Measurements from ENCODE around the gene PRAMEF10.
"Not testable (repeated sequence)": the region's sequence is repeated elsewhere in the genome, so short reads cannot be mapped to it uniquely, and the experiment has no call there.

The PRAMEF10 gene, protein sequence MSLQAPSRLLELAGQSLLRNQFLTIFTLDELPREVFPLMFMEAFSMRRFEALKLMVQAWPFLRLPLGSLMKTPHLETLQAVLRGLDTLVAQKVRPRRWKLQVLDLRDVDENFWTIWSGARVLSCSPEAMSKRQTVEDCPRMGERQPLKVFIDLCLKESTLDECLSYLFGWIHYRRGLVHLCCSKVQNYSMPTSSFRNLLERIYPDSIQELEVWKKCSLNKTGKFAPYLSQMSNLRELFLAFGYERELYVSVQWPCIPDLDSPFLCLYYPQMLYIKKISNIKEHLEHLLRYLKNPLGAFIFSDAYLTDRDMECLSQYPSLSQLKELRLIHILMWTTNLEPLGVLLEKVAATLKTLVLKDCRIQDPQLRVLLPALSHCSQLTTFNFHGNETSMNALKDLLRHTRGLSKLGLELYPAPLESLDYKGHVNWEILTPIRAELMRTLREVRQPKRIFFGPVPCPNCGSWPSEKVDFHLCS

DNA sequence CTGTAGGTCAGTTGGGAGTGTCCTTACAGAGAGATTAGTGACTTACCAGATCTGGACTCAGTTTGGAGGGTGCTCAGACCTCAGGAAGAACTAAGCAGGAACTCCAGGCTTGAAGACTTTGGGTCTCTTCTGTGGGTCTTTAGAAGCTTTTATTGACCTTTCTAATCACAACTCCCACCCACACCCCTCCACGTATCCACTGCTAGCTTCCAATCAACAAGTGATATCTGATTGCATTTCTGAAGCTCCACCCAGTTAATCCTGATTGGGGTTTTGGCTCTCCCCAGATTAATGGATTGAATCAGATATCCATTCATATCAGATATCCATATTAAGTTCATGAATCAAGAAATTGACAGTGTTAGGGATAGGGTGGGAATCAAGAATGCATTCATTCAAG is at the start of gene PRAMEF10:
TSS of gene PRAMEF10 (minus strand) at position 101 of the 400 bp plus-strand sequence. CDS start 2,423 bp downstream, outside the sequence.
- TF ChIP-seq, protein P1, sequence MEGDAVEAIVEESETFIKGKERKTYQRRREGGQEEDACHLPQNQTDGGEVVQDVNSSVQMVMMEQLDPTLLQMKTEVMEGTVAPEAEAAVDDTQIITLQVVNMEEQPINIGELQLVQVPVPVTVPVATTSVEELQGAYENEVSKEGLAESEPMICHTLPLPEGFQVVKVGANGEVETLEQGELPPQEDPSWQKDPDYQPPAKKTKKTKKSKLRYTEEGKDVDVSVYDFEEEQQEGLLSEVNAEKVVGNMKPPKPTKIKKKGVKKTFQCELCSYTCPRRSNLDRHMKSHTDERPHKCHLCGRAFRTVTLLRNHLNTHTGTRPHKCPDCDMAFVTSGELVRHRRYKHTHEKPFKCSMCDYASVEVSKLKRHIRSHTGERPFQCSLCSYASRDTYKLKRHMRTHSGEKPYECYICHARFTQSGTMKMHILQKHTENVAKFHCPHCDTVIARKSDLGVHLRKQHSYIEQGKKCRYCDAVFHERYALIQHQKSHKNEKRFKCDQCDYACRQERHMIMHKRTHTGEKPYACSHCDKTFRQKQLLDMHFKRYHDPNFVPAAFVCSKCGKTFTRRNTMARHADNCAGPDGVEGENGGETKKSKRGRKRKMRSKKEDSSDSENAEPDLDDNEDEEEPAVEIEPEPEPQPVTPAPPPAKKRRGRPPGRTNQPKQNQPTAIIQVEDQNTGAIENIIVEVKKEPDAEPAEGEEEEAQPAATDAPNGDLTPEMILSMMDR (IDR thresholded peaks at IDR 0.05) = not testable (repeated sequence)

DNA sequence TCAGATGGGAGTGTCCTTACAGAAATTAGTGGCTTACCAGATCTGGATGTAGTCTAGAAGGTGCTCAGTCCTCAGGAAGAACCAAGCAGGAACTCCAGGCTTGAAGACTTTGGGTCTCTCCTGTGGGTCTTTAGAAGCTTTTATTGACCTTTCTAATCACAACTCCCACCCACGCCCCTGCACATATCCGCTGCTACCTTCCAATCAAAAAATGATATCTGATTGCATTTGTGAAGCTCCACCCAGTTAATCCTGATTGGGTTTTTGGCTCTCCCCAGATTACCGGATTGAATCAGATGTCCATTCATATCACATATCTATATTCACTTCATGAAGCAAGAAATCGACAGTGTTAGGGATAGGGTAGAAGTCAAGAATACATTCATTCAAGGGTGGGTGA is 49.4 kb upstream of the PRAMEF10 start, which contains the start of gene PRAMEF6:
TSS of gene PRAMEF6 (minus strand) at position 101 of the 400 bp plus-strand sequence. CDS start 5,062 bp downstream, outside the sequence.
- TF ChIP-seq, protein P1 (IDR thresholded peaks at IDR 0.05) = not testable (repeated sequence)

DNA sequence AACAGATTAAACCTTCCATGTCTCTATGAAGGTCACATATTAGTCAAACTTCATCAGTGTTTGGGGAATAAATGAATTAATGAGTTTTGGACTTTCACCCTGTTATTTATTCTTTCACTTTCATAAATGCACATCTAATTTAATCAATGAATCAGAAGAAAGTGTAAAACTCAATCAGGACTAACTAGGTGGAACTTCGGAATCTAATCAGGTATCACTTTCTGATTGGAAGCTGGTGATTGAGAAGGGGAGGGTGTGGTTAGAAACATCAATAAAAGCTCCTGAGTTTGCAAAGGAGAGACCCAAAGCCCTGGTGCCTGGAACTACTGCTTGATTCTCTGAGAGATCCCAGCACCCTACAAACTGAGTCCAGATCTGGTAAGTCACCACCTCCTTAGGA is 18.2 kb upstream of the PRAMEF10 start, which contains the start of gene PRAMEF7:
TSS of gene PRAMEF7 (plus strand) at position 301 of the 400 bp plus-strand sequence. CDS start 1,083 bp downstream, outside the sequence.
- TF ChIP-seq, protein P1 (IDR thresholded peaks at IDR 0.05) = not testable (repeated sequence)

DNA sequence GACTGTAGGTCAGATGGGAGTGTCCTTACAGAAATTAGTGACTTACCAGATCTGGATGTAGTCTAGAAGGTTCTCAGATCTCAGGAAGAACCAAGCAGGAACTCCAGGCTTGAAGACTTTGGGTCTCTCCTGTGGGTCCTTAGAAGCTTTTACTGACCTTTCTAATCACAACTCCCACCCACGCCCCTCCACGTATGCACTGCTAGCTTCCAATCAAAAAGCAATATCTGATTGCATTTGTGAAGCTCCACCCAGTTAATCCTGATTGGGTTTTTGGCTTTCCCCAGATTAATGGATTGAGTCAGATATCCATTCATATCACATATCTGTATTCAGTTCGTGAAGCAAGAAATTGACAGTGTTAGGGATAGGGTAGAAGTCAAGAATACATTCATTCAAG is 12.0 kb downstream of the PRAMEF10 start, which contains the start of gene PRAMEF4:
TSS of gene PRAMEF4 (minus strand) at position 101 of the 400 bp plus-strand sequence. CDS start 2,807 bp downstream, outside the sequence.
- TF ChIP-seq, protein P1 (IDR thresholded peaks at IDR 0.05) = not testable (repeated sequence)

DNA sequence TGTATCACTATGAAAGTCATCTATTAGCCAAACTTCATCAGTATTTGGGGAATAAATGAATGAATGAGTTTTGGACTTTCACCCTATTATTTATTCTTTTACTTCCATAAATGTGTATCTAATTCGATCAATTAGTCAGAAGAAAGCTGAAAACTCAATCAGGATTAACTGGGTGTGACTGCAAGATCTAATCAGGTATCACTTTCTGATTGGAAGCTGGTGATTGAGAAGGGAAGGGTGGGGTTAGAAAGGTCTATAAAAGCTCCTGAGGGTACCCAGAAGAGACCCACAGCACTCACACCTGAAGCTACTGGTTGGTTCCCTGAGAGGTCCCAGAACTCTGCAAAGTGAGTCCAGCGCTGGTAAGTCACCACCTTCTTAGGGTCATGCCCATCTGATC is 41.3 kb downstream of the PRAMEF10 start, which contains the start of gene PRAMEF2:
TSS of gene PRAMEF2 (plus strand) at position 301 of the 400 bp plus-strand sequence. CDS start 1,924 bp downstream, outside the sequence.
- TF ChIP-seq, protein P1 (IDR thresholded peaks at IDR 0.05) = not testable (repeated sequence)

DNA sequence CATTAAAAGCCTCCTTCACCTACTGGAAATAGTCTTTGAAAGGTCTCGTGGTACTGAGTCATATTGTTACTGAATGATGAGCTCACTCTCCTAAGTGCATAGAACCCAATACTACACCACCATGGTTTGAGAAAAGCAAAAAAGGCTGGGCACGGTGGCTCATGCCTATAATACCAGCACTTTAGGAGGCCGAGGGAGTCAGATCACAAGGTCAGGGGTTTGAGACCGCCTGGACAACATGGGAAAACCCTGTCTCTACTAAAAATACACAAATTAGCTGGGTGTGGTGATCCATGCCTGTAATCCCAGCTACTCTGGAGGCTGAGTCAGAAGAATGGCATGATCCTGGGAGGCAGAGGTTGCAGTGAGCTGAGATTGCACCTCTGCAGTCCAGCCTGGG is 46.3 kb downstream of the PRAMEF10 start:
- TF ChIP-seq, protein P1 (IDR thresholded peaks at IDR 0.05) = no peak

DNA sequence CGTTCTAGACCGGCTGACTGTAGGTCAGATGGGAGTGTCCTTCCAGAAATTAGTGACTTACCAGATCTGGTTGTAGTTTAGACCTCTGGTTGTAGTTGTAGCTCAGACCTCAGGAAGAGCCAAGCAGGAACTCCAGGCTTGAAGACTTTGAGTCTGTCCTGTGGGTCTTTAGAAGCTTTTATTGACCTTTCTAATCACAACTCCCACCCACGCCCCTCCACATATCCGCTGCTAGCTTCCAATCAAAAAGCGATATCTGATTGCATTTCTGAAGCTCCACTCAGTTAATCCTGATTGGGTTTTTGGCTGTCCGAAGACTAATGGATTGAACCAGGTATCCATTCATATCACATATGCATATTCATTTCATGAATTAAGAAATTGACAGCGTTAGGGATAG is 49.5 kb downstream of the PRAMEF10 start, which contains the start of gene HNRNPCL1:
TSS of gene HNRNPCL1 (minus strand) at position 101 of the 400 bp plus-strand sequence. CDS start 431 bp downstream, outside the sequence.
- TF ChIP-seq, protein P1 (IDR thresholded peaks at IDR 0.05) = not testable (repeated sequence)

Data from LNCAP (cell line).